Stimulated activated CD4-positive, alpha-beta T cell treated with anti-CD3 and anti-CD28 coated beads, Interleukin-12 subunit alpha, Interleukin-12 subunit beta, amount 100 ng/mL, for 4 hours (primary cell): Measurements from ENCODE around the gene VPS39.

Experiments
- DNase-seq: peaks from one replicate; pipeline ENCODE4 v3.0.0-alpha.2; 2020

Gene VPS39

DNA sequence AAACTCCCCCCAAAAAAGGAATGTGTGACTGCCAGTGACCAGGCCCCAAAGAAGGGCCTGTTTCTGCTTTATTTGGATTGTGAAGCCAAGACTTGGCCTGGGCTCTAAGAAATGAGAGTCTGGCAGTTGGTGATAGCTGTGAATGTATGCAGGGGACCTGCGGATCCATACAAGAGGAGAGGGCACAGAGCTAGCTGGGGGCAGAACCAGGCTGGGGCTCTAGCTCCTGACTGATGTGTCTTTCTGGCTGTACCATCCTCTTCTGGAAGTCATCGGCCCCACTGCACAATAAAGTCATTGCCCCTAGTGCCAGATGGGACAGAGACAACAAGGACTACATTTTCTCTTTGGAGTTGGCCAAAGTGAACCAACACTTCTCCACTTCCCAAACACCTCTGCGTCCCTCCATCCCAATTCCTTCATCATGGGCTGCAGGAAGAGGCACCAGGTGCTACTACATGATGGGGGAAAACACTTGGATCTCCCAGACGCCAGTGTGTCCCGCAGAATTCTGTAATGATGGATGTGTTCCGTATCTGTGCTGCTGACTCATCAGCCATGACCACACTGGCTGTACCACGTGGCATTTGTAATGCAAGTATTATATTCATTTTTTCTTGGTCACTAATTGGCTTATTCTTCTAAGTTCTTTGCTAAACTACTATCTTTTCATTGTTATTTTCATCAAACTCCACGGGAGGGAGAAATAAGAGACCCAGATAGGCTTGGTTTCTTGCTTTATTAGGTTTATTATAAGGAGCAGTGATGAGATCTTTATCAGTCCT, 49.9 kb downstream of the VPS39 start:
- DNase-seq, result no peak

DNA sequence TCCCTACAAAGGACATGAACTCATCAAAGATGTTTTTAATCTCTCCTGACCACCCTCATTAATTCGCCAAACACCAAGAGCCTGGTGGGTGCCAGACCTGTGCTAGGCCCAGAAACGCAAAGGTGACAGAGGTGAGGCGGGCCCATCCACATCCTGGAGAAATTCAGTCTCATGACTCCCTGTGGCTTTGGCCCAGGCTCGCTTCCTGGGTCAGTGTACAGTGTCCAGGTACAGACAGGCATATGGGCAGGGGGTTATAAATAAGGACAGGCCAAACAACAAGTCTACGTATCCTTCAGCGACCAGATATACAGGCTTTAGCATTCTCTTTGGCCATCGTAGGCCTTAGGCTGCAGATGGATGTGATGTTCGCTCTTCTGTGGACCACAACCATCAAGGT, 50.7 kb downstream of the VPS39 start:
- DNase-seq, result no peak

DNA sequence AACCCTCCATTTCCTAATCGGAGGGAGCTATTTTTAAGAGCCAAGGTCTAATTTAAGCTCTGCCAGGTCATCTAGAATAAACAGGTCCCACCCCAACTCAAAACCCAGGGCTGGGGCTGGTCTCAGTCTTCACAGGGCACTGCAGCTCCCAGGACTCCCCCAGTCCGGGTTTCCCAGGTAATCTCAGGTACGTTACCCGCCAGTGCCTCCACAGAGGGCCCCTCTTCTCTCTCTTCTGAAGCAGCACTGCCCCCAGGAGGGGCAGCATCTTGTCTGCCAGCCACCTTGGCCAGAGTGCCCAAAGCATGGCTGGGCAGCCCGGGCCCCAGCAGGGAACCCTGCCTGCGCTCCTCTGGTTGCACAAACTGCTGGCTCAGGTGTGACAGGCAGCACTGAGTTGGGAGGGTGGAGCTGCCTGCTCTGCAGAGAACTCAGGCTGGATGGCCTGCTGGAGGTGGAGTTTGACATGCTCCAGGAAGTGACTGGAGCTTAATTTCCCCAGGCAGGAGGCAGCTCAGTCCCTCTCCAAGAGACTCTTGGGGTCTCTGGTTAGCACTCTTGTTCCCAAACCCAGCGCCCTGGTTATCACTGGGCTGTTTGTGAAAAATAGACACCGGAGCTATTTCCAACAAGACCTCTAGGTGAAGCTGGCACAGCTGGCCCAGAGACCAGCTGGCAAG, 51.7 kb downstream of the VPS39 start, which contains the start of gene PLA2G4F:
PLA2G4F (minus strand) TSS at position 394 of the 680 bp plus-strand sequence; CDS start at position 307, 87 bp downstream.
- no peak for DNase-seq

DNA sequence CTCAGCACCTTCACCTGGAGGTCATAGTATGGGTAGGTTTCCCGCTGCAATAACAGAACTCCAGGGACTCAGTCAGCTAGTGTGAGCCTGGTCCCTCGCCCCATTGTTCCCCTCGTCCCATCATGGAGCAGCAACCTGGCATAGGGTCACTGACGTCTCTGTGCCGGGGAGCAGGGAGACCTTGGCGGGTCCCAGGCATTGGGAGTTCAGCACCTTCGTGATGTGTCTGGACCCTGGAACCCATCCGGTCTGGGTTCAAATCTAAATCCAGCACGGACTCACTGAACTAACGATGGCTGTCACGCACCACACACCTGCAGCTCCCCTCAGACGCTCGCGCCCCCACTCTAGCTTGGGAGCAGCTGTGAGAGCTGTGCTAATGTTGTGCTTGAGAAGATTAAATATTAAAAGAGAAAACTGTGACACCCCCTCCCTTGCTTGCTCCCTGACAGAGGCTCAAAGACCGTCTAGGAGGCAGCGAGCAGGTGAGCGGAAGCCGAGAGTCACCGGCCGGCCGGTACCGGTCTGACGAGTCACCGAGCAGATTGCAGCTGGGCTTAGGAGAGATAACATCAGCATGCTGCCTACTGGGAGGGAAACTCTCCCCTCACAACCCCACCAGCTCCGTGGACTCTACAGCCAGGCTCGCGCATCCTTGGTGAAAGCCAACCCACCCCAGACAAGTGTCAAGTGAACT, 52.4 kb downstream of the VPS39 start:
- no peak for DNase-seq

DNA sequence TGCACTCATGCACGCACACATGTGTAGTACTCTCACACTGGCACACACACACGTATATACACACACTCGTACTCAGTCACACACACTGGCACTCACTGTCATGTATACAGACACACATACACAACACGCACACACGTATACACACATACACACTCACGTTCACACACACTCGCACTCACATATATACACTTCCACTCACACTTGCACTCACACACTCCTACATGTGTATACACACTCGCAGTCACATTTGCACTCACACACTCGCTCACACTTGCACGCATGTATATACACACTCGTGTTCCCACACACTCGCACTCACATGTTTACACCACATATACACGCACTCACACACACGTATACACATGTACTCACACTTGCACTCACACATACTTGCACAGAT, 53.1 kb downstream of the VPS39 start:
- DNase-seq, result no peak

DNA sequence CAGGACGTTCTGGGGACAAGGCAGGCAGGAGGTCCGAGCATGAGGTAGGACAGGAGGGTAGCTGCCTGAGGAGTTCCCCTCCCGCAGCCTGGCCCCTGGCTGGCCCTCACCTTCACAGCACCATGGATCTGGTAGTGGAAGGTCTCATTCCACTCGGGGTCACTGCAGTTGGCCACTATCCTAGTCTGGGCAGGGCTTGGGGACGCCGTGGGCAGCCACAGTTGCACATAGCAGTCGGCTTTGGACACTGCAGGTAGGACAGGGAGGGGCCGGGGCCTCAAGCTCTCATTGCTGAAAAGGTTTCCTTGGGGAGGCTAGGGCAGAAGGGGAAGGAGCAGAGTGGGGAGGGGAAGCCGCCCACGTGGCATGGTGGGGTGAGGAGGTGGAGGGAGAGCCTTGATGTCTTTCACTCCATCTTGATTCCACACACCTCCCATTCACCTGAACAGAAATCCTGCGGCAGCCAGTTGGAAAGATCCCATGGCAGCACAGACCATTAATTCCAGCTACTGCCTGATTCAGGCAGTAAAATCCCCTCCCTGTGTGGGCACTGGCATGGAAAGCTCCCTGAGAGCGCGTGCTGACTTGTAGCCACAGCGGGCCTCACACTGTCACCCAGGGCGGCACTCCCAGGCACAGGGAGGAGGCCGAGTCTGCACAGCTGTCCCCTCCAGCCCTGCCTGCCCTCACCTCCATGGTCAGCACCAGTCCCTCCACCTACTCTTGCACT, 53.7 kb downstream of the VPS39 start:
- DNase-seq, result no peak

DNA sequence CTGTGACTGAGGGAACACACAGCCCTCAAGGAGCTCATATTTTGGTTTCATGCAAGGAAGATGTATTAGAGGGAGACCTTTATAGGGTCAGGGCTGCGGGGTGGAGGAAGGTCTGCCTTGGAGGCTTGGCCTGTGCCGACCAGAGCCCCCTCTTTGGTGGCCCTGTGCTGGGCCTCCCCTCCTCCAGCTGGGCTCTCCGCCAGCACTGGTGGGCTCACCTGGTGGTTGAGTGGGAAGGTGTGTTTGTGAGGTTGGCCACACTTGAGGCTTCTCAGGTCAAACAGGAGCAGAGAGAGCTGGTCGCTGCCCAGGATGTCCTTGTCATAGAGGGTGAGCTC, 54.3 kb downstream of the VPS39 start:
- no peak for DNase-seq

DNA sequence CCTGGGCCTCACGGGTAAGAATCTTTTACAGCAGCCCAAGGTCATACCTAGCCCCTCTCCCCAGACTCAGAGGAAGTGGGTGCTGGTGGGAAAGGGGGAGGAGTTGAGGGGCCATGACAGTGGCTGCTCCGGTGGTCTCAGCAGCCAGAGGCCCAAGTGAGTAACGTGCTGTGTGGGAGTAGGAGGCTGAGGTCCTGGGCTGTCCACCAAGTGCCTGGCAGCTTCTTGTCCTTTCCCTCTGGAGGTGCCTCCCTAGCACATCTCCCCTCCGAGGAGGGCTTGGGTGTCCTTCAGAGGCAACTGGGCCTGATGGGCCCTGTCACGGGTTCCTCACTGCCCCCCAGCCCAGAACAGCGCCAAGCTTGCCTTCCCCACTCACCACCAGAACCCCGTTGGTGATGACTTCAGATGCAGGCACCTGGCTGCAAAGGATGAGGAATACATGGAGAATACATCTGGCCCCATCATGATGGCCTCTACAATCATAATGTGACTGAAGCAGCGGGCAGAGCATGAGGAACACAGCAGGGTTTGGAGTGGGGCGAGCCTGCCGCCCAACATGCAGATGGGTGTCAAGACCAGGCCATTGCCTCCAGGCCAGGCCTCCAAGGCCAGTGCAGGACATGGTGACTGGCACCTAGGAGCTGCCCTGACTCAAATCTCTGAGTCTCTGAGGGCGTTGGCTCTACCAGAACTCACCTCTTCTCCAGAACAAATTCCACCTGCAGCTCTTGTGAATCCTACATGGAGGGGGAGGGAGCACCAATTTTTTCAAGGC, 55.0 kb downstream of the VPS39 start:
- DNase-seq, result no peak

DNA sequence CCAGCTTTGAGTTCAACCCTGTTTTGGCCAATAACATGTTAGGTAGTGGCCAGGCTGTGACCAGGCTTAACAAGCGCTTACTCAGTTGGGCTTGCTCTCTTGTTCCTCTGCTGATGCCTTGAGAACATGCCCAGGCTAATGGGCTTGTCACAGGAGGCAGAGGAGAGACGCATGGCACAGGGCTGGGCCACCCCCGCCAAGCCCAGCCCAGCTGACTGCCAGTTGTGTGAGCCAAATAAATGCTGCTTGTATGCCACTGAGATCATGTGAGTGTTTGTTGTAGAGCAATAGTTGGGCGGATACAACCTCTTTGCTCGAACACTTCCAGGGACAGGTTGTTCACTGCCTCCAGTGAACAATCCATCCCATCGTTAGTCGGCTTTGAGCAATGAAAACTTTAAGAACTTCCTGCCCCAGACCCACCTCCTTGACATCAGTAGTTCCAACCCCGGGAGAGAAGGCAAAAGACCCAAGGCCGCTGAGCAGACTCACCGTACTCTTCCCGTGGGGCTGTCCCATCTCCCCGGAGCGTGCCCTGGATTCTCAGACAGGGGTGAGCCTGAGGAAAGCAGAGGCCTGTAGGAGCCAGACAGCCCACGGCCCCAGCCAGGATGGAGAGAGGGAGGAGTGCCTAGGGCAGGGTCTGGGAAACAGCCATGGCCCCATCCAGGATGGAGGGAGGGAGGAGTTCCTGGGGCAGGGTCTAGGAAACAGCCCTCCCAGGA, 55.7 kb downstream of the VPS39 start:
- no peak for DNase-seq

DNA sequence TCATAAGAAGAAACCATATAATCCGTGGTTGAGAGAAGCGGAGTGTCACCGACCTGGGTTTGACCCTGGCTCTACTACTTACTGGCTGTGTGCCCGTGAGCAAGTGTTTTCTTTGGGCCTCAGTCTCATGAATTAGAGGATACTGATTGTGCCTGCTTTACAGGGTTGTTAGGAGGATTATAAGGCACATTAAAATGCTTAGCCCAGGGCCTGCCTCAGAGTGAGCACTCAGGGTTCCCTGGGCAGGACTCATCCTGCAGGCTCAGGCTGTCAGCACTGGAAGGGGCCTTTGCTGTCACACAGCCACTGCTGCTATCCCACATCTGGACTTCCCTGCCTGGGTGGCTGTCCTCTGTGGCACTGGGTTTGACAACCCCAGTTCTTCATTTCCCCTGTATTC, 56.4 kb downstream of the VPS39 start:
- DNase-seq, result no peak

DNA sequence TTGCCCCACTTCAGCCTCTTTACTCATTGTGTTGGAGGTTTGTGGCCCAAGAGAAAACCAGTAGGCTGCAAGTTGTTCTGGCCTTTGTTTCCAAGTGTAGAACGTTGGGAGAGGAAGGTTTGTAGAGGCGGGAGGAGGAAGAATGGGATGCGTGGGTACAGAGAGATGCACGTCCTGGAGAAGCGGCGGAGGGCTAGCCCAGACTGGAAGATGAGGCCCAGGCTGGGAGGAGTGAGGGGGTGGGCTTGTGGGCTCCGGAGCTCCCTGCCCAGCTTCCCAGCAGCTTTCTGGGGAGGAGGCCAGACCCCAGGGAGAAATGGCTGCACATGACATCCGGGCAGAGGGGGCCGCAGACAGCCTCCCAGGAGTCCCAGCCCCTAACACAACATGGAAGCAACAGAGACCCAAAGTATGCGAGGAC, 57.0 kb downstream of the VPS39 start:
- DNase-seq, result no peak

DNA sequence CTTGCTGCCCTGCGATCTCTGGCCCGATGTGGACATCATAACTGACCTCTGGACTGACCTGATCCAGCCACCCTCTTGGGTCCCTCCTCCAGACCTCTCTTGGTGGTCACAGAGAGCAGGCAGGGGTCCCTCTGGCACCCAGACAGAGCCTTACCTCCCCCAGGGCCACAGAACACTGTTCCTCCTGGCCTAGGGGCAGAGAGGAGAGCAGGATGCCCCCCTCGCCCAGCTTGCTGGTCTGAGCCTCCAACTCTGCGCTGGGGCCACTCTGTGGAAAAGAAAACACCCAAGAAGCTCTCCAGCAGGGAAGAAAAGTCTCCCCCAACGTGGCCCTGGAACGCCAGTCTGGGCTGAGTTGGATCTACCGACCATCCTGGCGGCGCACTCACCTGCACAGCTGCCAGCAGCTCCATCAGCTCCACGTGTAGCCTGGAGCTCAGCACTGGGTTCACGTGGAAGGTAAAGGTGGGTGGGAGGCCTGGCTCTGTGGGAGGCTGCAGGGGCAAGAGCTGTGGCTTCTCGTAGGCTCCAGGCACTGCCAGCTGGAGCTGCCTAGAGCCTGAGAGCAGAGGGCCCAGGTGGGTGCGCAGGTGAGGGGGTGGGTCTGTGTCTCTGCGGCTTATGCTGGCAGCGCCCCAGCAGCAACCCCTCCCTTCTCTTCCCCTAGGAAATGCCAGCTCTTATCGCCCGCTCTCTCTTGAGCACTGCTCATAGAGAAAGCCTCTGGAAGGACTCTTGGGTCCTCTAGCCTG, 57.7 kb downstream of the VPS39 start:
- no peak for DNase-seq

DNA sequence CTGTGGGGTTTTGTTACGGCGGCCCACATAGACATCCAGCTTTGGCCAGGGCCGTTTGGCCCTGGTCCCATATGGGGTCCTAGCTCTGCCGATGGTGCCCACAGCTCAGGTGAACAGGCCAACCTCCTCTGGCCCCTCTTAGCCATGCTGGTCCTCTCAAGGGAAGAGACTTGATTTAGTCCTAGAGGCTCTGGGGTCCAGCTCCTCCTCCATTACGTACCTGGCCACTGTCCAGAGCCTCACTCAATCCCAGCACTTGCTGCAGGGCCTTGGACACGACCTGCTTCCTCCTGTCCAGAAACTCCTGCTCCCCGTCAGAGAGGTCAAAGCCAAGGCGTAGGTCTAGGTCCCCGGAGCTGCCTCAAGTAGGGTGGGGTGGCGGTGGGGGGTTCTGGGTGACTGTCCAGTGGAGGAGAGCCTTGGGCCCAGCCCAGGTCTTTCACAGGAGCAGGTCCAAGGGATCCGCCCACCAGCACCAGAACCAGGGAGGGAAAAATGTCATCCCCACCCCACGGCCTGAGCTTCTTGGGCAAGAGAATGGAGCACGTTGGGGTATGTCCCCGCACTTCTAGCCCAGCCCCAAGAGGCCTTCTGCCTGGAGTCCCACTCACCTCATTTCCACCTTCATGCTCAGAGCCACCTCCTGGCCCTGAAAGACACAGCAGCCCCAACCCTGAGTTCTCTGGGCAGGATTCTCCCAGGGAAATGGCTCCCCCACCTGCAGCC, 58.4 kb downstream of the VPS39 start:
- DNase-seq, result no peak

DNA sequence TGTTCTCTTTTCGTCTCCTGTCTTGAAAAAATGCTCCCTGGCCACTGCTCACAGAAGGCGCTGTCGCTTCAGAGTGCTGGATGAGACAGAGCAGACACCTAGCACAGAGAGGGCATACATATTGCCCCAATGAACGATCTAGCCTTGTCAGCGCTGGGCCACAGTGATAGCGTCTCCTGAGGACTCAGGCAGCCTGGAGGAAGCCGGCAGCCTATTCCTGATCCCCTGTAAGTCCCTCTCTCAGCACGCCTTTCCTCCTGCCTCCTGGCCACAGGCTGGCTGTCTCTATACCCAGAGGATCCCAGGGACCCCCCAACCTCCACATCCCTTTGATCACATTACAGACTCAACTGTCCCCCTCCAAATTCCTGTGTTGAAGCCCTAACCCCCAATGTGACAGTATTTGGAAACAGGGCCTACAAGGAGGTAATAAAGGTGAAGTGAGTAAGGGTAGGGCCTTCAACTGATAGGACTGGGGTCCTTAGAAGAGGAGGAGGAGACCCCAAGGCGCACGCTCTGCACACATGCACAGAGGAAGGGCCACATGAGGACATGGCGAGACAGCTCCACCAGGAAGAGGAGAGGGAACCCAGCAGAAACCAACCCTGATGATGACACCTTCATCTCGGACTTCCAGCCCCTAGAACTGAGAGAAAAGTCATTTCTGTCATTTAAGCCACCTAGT, 59.2 kb downstream of the VPS39 start:
- DNase-seq, result no peak

DNA sequence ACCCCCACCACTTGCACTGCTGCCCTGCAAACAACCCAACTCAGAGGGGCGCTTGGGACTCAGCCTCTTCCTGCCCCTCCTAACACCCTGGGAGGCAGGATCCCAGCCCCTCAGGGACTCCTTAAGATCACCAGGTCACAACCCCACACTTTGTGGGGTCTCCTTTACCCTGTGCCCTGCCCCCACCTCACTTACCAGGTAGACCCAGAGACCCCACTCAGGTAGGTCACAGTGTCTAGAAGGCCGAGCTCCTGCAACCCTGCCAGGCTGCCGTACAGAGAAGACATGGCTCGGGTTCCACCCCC, 60.7 kb downstream of the VPS39 start:
- DNase-seq, result no peak

DNA sequence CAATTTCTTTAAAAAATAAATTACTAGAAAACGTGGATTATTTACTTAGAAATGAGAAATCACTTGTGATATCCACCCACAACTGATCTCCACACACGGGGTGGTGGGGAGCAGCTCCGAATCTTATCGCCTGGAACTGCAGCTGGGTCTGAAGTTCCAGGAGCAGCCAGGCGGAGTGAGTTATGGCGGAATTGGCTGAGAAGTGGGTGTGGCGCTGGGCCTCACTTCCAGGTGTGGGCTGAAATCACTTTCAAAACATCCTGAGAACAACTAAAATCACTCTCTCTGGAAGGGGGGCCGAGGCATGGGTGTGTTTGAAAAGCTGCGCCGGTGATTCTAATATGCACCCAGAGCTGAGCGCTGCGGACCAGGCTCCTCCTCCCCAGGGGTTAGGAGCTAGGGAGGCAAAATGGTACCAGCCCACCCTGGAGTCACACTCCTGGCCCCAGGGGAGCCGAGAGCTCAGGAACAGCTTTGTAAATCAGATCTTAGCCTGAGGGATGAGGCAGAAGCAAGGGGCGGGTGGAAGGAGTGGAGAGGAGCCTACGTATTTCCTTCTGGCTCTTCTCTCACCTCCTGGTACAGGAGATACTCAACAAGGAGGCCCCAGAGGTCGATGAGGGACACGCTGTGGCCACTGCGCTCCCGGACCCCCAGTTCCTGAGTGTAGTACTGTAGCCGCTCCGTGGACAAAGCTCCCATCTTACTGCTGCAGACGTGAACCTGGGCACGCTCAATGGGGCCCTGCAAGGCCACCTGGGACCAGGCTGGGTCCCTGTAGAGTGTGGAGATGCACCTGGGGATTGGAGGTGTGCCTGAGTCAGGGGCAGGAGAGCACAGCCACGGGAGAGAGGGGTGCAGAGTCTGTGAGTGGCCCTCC, 61.3 kb downstream of the VPS39 start:
- no peak for DNase-seq

DNA sequence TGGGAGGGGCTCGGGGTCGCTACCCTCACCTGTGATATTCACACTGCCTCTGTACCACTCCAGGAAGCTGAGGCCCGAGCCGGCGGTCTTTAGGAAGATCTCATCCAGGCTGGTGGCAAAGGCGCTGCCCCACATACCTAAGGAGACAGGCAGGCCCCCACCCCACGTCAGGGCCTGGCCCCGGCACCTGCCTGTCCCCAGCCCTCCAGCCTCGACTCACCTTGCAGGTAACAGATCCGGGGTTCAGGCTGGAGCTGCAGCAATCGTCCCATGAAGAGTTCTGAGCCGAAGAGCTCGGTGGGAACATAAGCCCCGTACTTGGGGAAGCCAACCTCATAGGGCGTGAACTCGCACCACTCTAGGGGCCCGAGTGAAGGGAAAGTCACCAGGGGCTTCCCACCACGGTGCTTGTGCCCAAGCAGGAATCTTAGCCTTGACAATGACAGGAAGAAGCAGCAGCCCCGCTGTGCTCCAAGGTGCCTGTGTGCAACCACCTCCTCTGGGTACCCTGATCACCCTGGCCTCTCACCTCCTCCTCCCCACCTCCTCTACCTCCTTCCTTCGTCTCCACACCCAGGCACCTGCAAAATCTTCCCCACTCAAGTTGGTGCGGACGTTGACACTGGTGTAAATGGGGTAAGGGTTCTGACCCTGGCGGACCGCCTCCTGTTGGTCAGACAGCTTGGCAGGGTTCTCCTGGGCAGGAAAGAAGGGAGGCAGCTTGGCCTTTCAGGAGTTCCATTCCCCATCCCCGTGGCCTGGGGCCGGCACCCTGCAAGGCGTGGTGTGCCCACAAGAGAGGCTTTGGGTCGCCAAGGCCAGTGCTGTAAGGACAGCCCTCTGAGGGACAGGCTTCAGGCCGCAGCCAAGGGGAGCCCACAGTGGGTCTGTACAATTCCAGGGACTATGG, 62.3 kb downstream of the VPS39 start:
- no peak for DNase-seq
